DMS 273 (cell line): ENCODE results near the gene STYK1.
A peak's percentile ranks its signal among the peaks of the same experiment; 100 is the strongest.
"Not testable (repeated sequence)": the region's sequence is repeated elsewhere in the genome, so short reads cannot be mapped to it uniquely, and the experiment has no call there.

ENCODE experiments used
- DNase-seq: peaks from one replicate; lab custom pipeline; 2025; ENCODE audit not compliant: unreplicated experiment; lab: John Stamatoyannopoulos, UW

The STYK1 gene

GRCh38 chr12:10621278-10621677, 52.6 kb downstream of the STYK1 start:
- no peak for DNase-seq

- DNase-seq, result no peak
These were observed 53.6 kb downstream of the STYK1 start for GRCh38 chr12:10620078-10620779.

GRCh38 chr12:10618338-10618987, 55.4 kb downstream of the STYK1 start:
- DNase-seq, result no peak

- DNase-seq, result no peak
These were observed 56.0 kb downstream of the STYK1 start for GRCh38 chr12:10617863-10618262.

GRCh38 chr12:10615532-10615931, 58.3 kb downstream of the STYK1 start:
- no peak for DNase-seq

GRCh38 chr12:10614056-10614370, 59.8 kb downstream of the STYK1 start:
- peak; percentile 43 for DNase-seq

GRCh38 chr12:10613349-10614055, 60.4 kb downstream of the STYK1 start, which contains the start of gene MAGOHB:
MAGOHB (minus strand) TSS chr12:10613609; CDS start chr12:10613532, 77 bp downstream.
- peak; percentile 96 for DNase-seq

GRCh38 chr12:10612984-10613348, 60.9 kb downstream of the STYK1 start:
- no peak for DNase-seq

GRCh38 chr12:10612110-10612509, 61.7 kb downstream of the STYK1 start:
- DNase-seq, result no peak

GRCh38 chr12:10611258-10611657, 62.6 kb downstream of the STYK1 start:
- not testable (repeated sequence) for DNase-seq

GRCh38 chr12:10610188-10610587, 63.7 kb downstream of the STYK1 start:
- DNase-seq, result no peak

- DNase-seq, result peak; percentile 13
These were observed 65.9 kb downstream of the STYK1 start for GRCh38 chr12:10607885-10608458.

GRCh38 chr12:10601860-10602259, 72.0 kb downstream of the STYK1 start:
- no peak for DNase-seq

- no peak for DNase-seq
These were observed 72.9 kb downstream of the STYK1 start for GRCh38 chr12:10600988-10601387.

- no peak for DNase-seq
These were observed 78.0 kb downstream of the STYK1 start for GRCh38 chr12:10595881-10596280.

- DNase-seq, result no peak
These were observed 82.9 kb downstream of the STYK1 start for GRCh38 chr12:10590966-10591365.

GRCh38 chr12:10584415-10584814, 89.4 kb downstream of the STYK1 start:
- no peak for DNase-seq

GRCh38 chr12:10582704-10583103, 91.1 kb downstream of the STYK1 start:
- DNase-seq, result no peak

GRCh38 chr12:10582133-10582532, 91.7 kb downstream of the STYK1 start:
- DNase-seq, result not testable (repeated sequence)

- DNase-seq, result no peak
These were observed 99.5 kb downstream of the STYK1 start for GRCh38 chr12:10574307-10574706.

- not testable (repeated sequence) for DNase-seq
These were observed 101.8 kb downstream of the STYK1 start for GRCh38 chr12:10572021-10572490.

- DNase-seq, result no peak
These were observed 102.7 kb downstream of the STYK1 start for GRCh38 chr12:10571141-10571540.
